Measurements from ENCODE around the gene ISYNA1. TPM values are rescaled to one million over a fixed set of nuclear protein-coding genes. Genes with fewer than 3 reads are reported as not detected.

ISYNA1 gene
- total and polyA plus RNA-seq, 2 of the 8 experiments (the other 6 are each of a cell fraction or from before 2014, with no cell fraction given) = 207 to 264 TPM

DNA sequence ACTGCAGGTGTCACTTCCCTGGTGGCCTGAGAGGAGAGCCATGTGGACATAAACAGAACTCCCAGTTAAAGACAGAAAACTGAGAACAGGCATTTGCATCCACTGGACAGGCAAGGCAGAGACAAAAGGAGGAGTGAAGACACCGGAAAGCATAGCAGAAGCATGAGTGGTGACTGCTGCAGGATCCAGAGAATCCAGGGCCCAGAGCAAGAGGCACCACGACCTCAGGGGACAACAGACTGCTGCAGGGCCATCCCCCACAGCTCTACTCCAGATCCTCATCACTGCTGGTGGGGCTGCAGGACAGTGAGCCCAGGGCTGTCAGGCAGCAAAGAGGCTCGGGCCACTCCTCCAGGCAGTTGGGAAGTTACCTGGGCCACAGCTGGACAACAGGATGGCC is 14.5 kb upstream of the ISYNA1 start:
- H3K4me2 ChIP-seq (ENCODE audit: insufficient read depth in 1 of 2, low read depth in 2 of 2, low read length in 2 of 2) = no peak overlapping the region
- no peak overlapping the region for H2BK20ac ChIP-seq (ENCODE audit: low read length)
- no peak overlapping the region for H2BK120ac ChIP-seq (replicated peaks; ENCODE audit: low read depth, low read length)
- no peak overlapping the region for H3K56ac ChIP-seq (replicated peaks; ENCODE audit: insufficient read length, low read depth, low read length)
- H2BK15ac ChIP-seq (ENCODE audit: low read length) = no peak overlapping the region
- H4K8ac ChIP-seq (ENCODE audit: extremely low read depth, insufficient read depth, low read length) = no peak overlapping the region
- no peak overlapping the region for H3K18ac ChIP-seq (ENCODE audit: extremely low read depth, low read length)
- H3K4me3 ChIP-seq (ENCODE audit: extremely low read depth in 1 of 4, insufficient read depth in 2 of 4, low read depth in 3 of 4, low read length in 4 of 4) = no peak overlapping the region
- no peak overlapping the region for H2AK5ac ChIP-seq (ENCODE audit: low read depth, low read length)
- H3K23ac ChIP-seq (ENCODE audit: insufficient read length) = no peak overlapping the region
- H3K27ac ChIP-seq (ENCODE audit: low read depth, low read length) = no peak overlapping the region
- no peak overlapping the region for H2BK12ac ChIP-seq (ENCODE audit: low read depth, low read length)
- no peak overlapping the region; a peak in 1 of 7 replicates for H3K9ac ChIP-seq (replicated peaks in 1 of 4; ENCODE audit: extremely low read depth in 1 of 4, low read depth in 3 of 4, low read length in 3 of 4)
- peaks cover 0 to 8% (median 2%) of the 10 kb centered on the region in 4 experiments; a peak in 1 of 8 replicates for H3K36me3 ChIP-seq (ENCODE audit: control insufficient read depth in 2 of 4, insufficient read depth in 4 of 4, low read length in 3 of 4)
- H3K23me2 ChIP-seq (ENCODE audit: low read depth, low read length) = no peaks in the 10 kb centered on the region
- no peaks in the 10 kb centered on the region for H3K79me2 ChIP-seq (ENCODE audit: control insufficient read depth in 1 of 2, insufficient read depth in 2 of 2, low read length in 2 of 2)
- POLR2A ChIA-PET (ENCODE audit: partially characterized antibody) = interaction anchor here (0.9 to 2.0 kb wide), 3 partner anchors 15 to 341 kb away, joined by 3 to 6 read pairs (median 4); partner anchors contain the start of gene UBA52
- H3K9me3 ChIP-seq (ENCODE audit: insufficient read depth in 2 of 2, low read depth in 1 of 2, low read length in 1 of 2) = no peaks in the 10 kb centered on the region
- no peaks in the 10 kb centered on the region; a peak in 3 of 7 replicates for H3K4me1 ChIP-seq (replicated peaks in 1 of 4; ENCODE audit: control insufficient read depth in 3 of 4, insufficient read depth in 4 of 4, low read length in 3 of 4)
- no peak overlapping the region for H3K14ac ChIP-seq (ENCODE audit: insufficient read length)
- H3K4ac ChIP-seq (replicated peaks; ENCODE audit: insufficient read length, low read depth, low read length) = no peak overlapping the region
- CTCF ChIA-PET (ENCODE audit: partially characterized antibody) = interaction anchor here (0.6 to 13.5 kb wide), 9 partner anchors 8 to 451 kb away, joined by 3 to 143 read pairs (median 4); no protein-coding TSS in a partner anchor
- no peak overlapping the region for H2AFZ ChIP-seq (ENCODE audit: low read length)
- DNase-seq (ENCODE audit: low read depth in 1 of 2, low spot score in 2 of 2) = no peak
- no peaks in the 10 kb centered on the region for H3K27me3 ChIP-seq (replicated peaks in 1 of 4; ENCODE audit: control insufficient read depth in 3 of 4, extremely low read depth in 1 of 4, insufficient read depth in 3 of 4, low read length in 3 of 4)
- H2BK5ac ChIP-seq (ENCODE audit: low read depth, low read length) = peak overlapping the region; percentile 52; the same call in 1 of the 2 replicates
- no peak for FAIRE-seq
- no peak overlapping the region for H4K5ac ChIP-seq (ENCODE audit: insufficient read length, low read depth, low read length)
- H3K79me1 ChIP-seq (ENCODE audit: low read depth, low read length) = no peaks in the 10 kb centered on the region
- peaks cover 1 to 3% of the 10 kb centered on the region in 2 experiments for H4K20me1 ChIP-seq (replicated peaks in 1 of 2; ENCODE audit: control insufficient read depth in 1 of 2, insufficient read depth in 2 of 2, low read length in 2 of 2)
- TF ChIP-seq EZH2 (IDR thresholded peaks at IDR 0.05; ENCODE audit: low read depth, low read length, severe bottlenecking) (no peak), POU5F1 (IDR thresholded peaks at IDR 0.05; ENCODE audit: low read depth, low read length) (no peak), POLR2A (IDR thresholded peaks at IDR 0.05; ENCODE audit: control extremely low read depth in 1 of 2, low read depth in 2 of 2, low read length in 2 of 2) (no peak), GTF2F1 (IDR thresholded peaks at IDR 0.05; ENCODE audit: borderline replicate concordance, low read depth, low read length) (no peak), GABPA (IDR thresholded peaks at IDR 0.05; ENCODE audit: borderline replicate concordance, insufficient read depth, low read length) (no peak)
- H4K91ac ChIP-seq (replicated peaks; ENCODE audit: insufficient read length, low read length) = no peak overlapping the region
- WGBS, 2 experiments (ENCODE audit: extremely low coverage in 1 of 2, insufficient coverage in 1 of 2, insufficient read length in 1 of 2, insufficient replicate concordance in 2 of 2, low coverage in 1 of 2, low lambda C conversion rate in 2 of 2, missing lambda C conversion rate in 1 of 2) = 93% methylated on average over 3 of the region's 3 CpGs; no CpG with 5 or more reads in 1 of the 2 experiments
